IMR-90 (cell line): ENCODE data around the gene ARHGEF33. TPM values are rescaled to one million over a fixed set of nuclear protein-coding genes. Genes with fewer than 3 reads are reported as not detected.

Source experiments
- ATAC-seq: fragments of 200-7000 bp; cut with Tn5 transposase; 2 replicates; pipeline ENCODE4 v1.9.1; 2020; ENCODE audit warnings: low read depth, mild to moderate bottlenecking, moderate library complexity
- BruUV-seq: library from RNA; stranded (reverse); fragments of 400-500 nt; replicated peaks from 2 replicates; lab custom pipeline; 2021; lab: Mats Ljungman, UMichigan
- CTCF ChIA-PET: fragments of 300-600 bp; formaldehyde crosslinking; extraction: SDS; loops from one replicate; lab custom pipeline; 2021; ENCODE audit warnings: antibody characterized with exemption; lab: Yijun Ruan, JAX
- POLR2A ChIA-PET: fragments of 300-600 bp; sonication (Branson Sonifier 250); formaldehyde crosslinking; loops from one replicate; lab custom pipeline; 2022; ENCODE audit warnings: antibody characterized with exemption; ENCODE audit not compliant: unreplicated experiment; lab: Charles Lee
- DNase-seq: peaks from one replicate; pipeline ENCODE4 v3.0.0; 2013
- H2AFZ ChIP-seq: replicated peaks from 2 replicates; pipeline ENCODE3; 2013; ENCODE audit warnings: low read length, mild to moderate bottlenecking; ENCODE audit not compliant: poor library complexity
- H2AK5ac ChIP-seq: 2 replicates; pipeline ENCODE4 v1.6.1; 2013; ENCODE audit warnings: low read depth, low read length, inconsistent platforms
- H2AK9ac ChIP-seq: replicated peaks from 2 replicates; pipeline ENCODE3; 2013; ENCODE audit warnings: mild to moderate bottlenecking, low read depth, low read length, moderate library complexity; ENCODE audit not compliant: poor library complexity
- H2BK120ac ChIP-seq: 2 replicates; pipeline ENCODE4 v1.6.1; 2013; ENCODE audit warnings: low read depth, low read length, inconsistent platforms
- H2BK15ac ChIP-seq: 3 replicates; pipeline ENCODE4 v1.6.1; 2013; ENCODE audit warnings: low read depth, low read length, inconsistent platforms
- H2BK20ac ChIP-seq: 2 replicates; pipeline ENCODE4 v1.6.1; 2013; ENCODE audit warnings: low read depth, mild to moderate bottlenecking, inconsistent platforms, low read length, moderate library complexity
- H2BK5ac ChIP-seq: 2 replicates; pipeline ENCODE4 v1.6.1; 2013; ENCODE audit warnings: mild to moderate bottlenecking, low read depth, low read length, inconsistent platforms; ENCODE audit not compliant: poor library complexity, severe bottlenecking
- H3K14ac ChIP-seq: replicated peaks from 2 replicates; pipeline ENCODE4 v1.6.1; 2013; ENCODE audit warnings: low read depth, low read length, inconsistent platforms
- H3K18ac ChIP-seq: 2 replicates; pipeline ENCODE4 v1.6.1; 2013; ENCODE audit warnings: low read depth, low read length, control low read depth
- H3K23ac ChIP-seq: 2 replicates; pipeline ENCODE4 v1.6.1; 2013; ENCODE audit warnings: low read depth, low read length, inconsistent platforms
- H3K27ac ChIP-seq: 2 replicates; pipeline ENCODE4 v1.5.1; 2013; ENCODE audit warnings: mild to moderate bottlenecking, control low read depth, low read length; ENCODE audit not compliant: insufficient read depth
- H3K27me3 ChIP-seq: 2 replicates; pipeline ENCODE4 v1.6.1; 2013; ENCODE audit warnings: low read length; ENCODE audit not compliant: control insufficient read depth, insufficient read depth
- H3K36me3 ChIP-seq: 2 replicates; pipeline ENCODE4 v1.6.1; 2013; ENCODE audit warnings: low read length, mixed read lengths; ENCODE audit not compliant: control insufficient read depth, insufficient read depth
- H3K4ac ChIP-seq: 2 replicates; pipeline ENCODE4 v1.6.1; 2013; ENCODE audit warnings: low read depth, low read length, inconsistent platforms
- H3K4me1 ChIP-seq: 2 replicates; pipeline ENCODE4 v1.6.1; 2013; ENCODE audit warnings: low read length, mixed read lengths; ENCODE audit not compliant: control insufficient read depth, insufficient read depth
- H3K4me2 ChIP-seq: 2 replicates; pipeline ENCODE4 v1.6.1; 2013; ENCODE audit warnings: low read depth, mild to moderate bottlenecking, control low read depth, low read length, moderate library complexity
- H3K4me3 ChIP-seq: 2 replicates; pipeline ENCODE4 v1.5.1; 2013; ENCODE audit warnings: low read depth, mild to moderate bottlenecking, control low read depth, low read length, moderate library complexity; ENCODE audit not compliant: insufficient read depth
- H3K56ac ChIP-seq: 2 replicates; pipeline ENCODE4 v1.6.1; 2013; ENCODE audit warnings: low read length, inconsistent platforms; ENCODE audit not compliant: insufficient read depth; ENCODE audit errors: extremely low read depth
- H3K79me1 ChIP-seq, 2 experiments: 2 replicates each; pipeline ENCODE4 v1.6.1; 2013; ENCODE audit warnings: low read length in 2 of 2, inconsistent platforms in 1 of 2, low read depth in 1 of 2
- H3K9ac ChIP-seq: 2 replicates; pipeline ENCODE4 v1.6.1; 2013; ENCODE audit warnings: low read depth, low read length, control low read depth
- H3K9me1 ChIP-seq: 2 replicates; pipeline ENCODE4 v1.6.1; 2013; ENCODE audit warnings: low read length, inconsistent platforms; ENCODE audit not compliant: insufficient read depth
- H3K9me3 ChIP-seq: 2 replicates; pipeline ENCODE4 v1.6.1; 2013; ENCODE audit warnings: low read length; ENCODE audit not compliant: control insufficient read depth, insufficient read depth
- H4K20me1 ChIP-seq: 2 replicates; pipeline ENCODE4 v1.6.1; 2013; ENCODE audit warnings: low read length, inconsistent platforms; ENCODE audit not compliant: insufficient read depth
- H4K5ac ChIP-seq: 2 replicates; pipeline ENCODE4 v1.6.1; 2013; ENCODE audit warnings: mild to moderate bottlenecking, low read depth, low read length, control low read depth
- H4K8ac ChIP-seq, 2 experiments: 2 replicates each; pipeline ENCODE4 v1.6.1; 2013; ENCODE audit warnings: low read depth in 2 of 2, low read length in 2 of 2, control low read depth in 1 of 2, inconsistent platforms in 1 of 2
- H4K91ac ChIP-seq: 2 replicates; pipeline ENCODE4 v1.6.1; 2013; ENCODE audit warnings: low read depth, low read length, inconsistent platforms; ENCODE audit not compliant: insufficient read depth
- MAFK ChIP-seq: IDR thresholded peaks from 2 replicates; pipeline ENCODE4 v1.6.1; 2012; ENCODE audit warnings: low read depth, low read length, improper control_type of control experiment
- RCOR1 ChIP-seq: IDR thresholded peaks from 2 replicates; pipeline ENCODE4 v1.6.1; 2012; ENCODE audit warnings: mild to moderate bottlenecking, low read length, improper control_type of control experiment; ENCODE audit not compliant: insufficient replicate concordance
- WGBS, 2 experiments: methylation state at CpG; one replicate each; pipeline versions ENCODE4 v1.1.5 to v1.1.7; 2013; ENCODE audit warnings: missing lambda C conversion rate in 2 of 2; ENCODE audit not compliant: insufficient read length in 1 of 2; ENCODE audit errors: extremely low coverage in 2 of 2; 5-methylcytosine and 5-hydroxymethylcytosine counted together
- dilution Hi-C: fragments of 300-500 bp; cut with HindIII; formaldehyde crosslinking; loops from one replicate; pipeline ENCODE4 v1.14.3; 2018; ENCODE audit warnings: low sequenced_read_pairs; ENCODE audit not compliant: unreplicated experiment
- in situ Hi-C: fragments of 300-500 bp; cut with MboI; formaldehyde crosslinking; loops from 3 replicates; pipeline ENCODE4 v1.14.3; 2019; ENCODE audit warnings: low sequenced_read_pairs, inconsistent platforms, mixed read lengths
- intact Hi-C: fragments of 100-400 bp; cut with micrococcal nuclease; formaldehyde crosslinking; loops from 2 replicates; pipeline ENCODE4 v1.10.0; 2022
- polyA plus RNA-seq, 3 experiments: library from polyadenylated mRNA; depleted of rRNA; stranded (reverse); fragments of >200 nt; gene quantifications; 2 replicates each; pipeline ENCODE4 v1.2.3, GENCODE V29; 2012; ENCODE audit warnings: low replicate concordance in 1 of 3
- total RNA-seq: library from RNA; depleted of rRNA; stranded (reverse); fragments of >200 nt; gene quantifications from 2 replicates; pipeline ENCODE4 v1.2.3, GENCODE V29; 2012

The ARHGEF33 gene
- total and polyA plus RNA-seq, 2 of the 4 experiments (the other 2 are of a cell fraction), result 0.18 to 0.21 TPM

DNA sequence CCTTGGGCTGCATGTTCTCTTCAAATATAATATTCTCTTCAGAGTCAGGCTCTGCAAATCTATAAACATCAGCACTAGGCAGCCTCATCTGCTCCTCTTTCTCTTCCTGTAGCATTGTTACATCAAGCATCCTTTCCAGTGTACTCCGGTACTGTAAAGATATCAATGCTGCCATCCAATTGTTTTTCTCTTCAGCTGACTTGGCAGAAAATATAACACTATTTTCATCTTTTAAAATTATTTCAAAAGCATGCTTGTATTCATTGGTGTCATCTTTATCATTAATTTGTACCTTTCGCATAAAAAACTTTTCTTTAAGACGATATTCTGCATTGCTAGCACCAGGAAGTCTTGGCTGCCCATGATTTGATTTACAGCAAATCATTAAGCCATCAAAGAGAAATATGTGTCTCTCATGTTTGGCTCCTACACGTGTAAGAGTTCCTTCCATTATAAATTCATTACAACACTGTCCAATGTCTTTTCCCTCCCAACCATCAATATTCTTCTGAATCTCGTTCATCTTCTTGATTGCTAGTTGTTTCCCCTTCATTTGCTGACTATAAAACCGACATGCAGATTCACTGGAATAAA lies 133.1 kb downstream of the ARHGEF33 start:
- H3K4me2 ChIP-seq, result no peak overlapping the region
- no peak overlapping the region for H4K5ac ChIP-seq
- no peak overlapping the region for H4K91ac ChIP-seq
- H2AFZ ChIP-seq, result no peak overlapping the region
- no peak overlapping the region for H2BK20ac ChIP-seq
- H3K14ac ChIP-seq, result no peak overlapping the region
- no peak overlapping the region for H2AK5ac ChIP-seq
- H3K36me3 ChIP-seq, result peaks cover 6% of the 10 kb centered on the region; the same call in 1 of the 2 replicates
- H3K4me3 ChIP-seq, result no peak overlapping the region
- H2BK5ac ChIP-seq, result no peak overlapping the region
- no peaks in the 10 kb centered on the region for H3K79me1 ChIP-seq
- H3K9me3 ChIP-seq, result no peaks in the 10 kb centered on the region
- POLR2A ChIA-PET, result no interaction called here
- TF ChIP-seq RCOR1 (no peak), MAFK (peak; percentile 9; the same call in 1 of the 2 replicates)
- in situ Hi-C loops (no loop called here), dilution Hi-C loops (no loop called here), intact Hi-C loops (no loop called here)
- no TSS peak for BruUV-seq
- no peaks in the 10 kb centered on the region for H3K27me3 ChIP-seq
- no peaks in the 10 kb centered on the region for H4K20me1 ChIP-seq
- no peak overlapping the region for H3K4ac ChIP-seq
- no peak overlapping the region for H4K8ac ChIP-seq
- no peak overlapping the region for H3K23ac ChIP-seq
- no peaks in the 10 kb centered on the region; the same call in 1 of the 2 replicates for H3K9me1 ChIP-seq
- H3K27ac ChIP-seq, result no peak overlapping the region
- H3K56ac ChIP-seq, result no peak overlapping the region
- WGBS, 2 experiments, result 100% methylated on average over 2 of the region's 6 CpGs; no CpG with 5 or more reads in 1 of the 2 experiments
- CTCF ChIA-PET, result no interaction called here
- H2AK9ac ChIP-seq, result no peak overlapping the region
- no peak overlapping the region for H2BK15ac ChIP-seq
- no peak overlapping the region for H3K9ac ChIP-seq
- ATAC-seq, result no peak
- DNase-seq, result no peak
- H2BK120ac ChIP-seq, result no peak overlapping the region
- no peak overlapping the region for H3K18ac ChIP-seq
- no peaks in the 10 kb centered on the region for H3K4me1 ChIP-seq
